Measurements from ENCODE around the gene ARPC4. TPM values are rescaled to one million over a fixed set of nuclear protein-coding genes. Genes with fewer than 3 reads are reported as not detected.

Gene ARPC4
- total and polyA plus RNA-seq, 8 donors: 45.5 to 180 (median 123) TPM

GRCh38 chr3:9809615-9810432 is 16.9 kb downstream of the ARPC4 start, which contains the start of gene TTLL3:
TSS of gene TTLL3 (plus strand) at chr3:9810262. CDS start at chr3:9810662, 400 bp downstream.
- Histone ChIP-seq H3K36me3 (peaks cover 29 to 49% (median 43%) of the 10 kb centered on the region in 4 donors), H3K27ac (peak within 1 kb of the TSS; percentile 94 to 98 (median 96)), H3K27me3 (no peaks in the 10 kb centered on the region), H3K9me3 (no peaks in the 10 kb centered on the region), H3K4me3 (peak within 1 kb of the TSS; percentile 64 to 84 (median 73)), H3K4me1 (peaks cover 17 to 38% (median 22%) of the 10 kb centered on the region in 4 donors)
- intact Hi-C loops (cut with DNase I; ENCODE audit: low total_unique reads): no loop called here
- DNase-seq: peak; percentile 76 to 91
- WGBS, 5 donors: 0 to 2% (median 1%) methylated on average over 12 to 76 of the region's 76 CpGs
- TF ChIP-seq CTCF (IDR thresholded peaks at IDR 0.05): no peak
- TF ChIP-seq POLR2AphosphoS5 (IDR thresholded peaks at IDR 0.05): peak; percentile 20 to 88 (median 82)

DNA sequence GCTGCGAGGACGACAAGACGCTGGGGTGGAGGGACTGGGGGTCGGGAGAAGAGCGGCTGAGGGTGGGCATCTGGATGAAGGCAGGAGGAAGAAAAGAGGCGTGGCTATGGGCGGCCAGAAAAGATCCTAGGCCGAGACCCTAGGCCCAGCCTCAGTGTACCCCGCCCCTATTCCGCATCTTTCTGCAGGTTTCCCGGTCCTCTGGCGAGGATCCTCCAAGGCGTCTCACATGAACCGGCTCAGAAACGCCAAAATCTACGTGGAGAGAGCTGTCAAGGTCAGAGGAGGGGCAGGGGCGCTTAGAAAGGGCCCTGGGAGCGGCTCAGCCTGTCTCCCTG is 17.5 kb downstream of the ARPC4 start:
- Histone ChIP-seq H3K4me3 (peak overlapping the region; percentile 64 to 84 (median 73)), H3K27me3 (no peaks in the 10 kb centered on the region), H3K36me3 (peaks cover 23 to 45% (median 40%) of the 10 kb centered on the region in 4 donors), H3K4me1 (peaks cover 17 to 38% (median 22%) of the 10 kb centered on the region in 4 donors), H3K27ac (peak overlapping the region; percentile 94 to 98 (median 96)), H3K9me3 (no peaks in the 10 kb centered on the region)
- DNase-seq: no peak
- intact Hi-C loops (cut with DNase I; ENCODE audit: low total_unique reads): no loop called here
- WGBS, 5 donors: 5 to 14% (median 11%) methylated on average over 9 to 18 of the region's 18 CpGs
- TF ChIP-seq EP300 (IDR thresholded peaks at IDR 0.05) (no peak), CTCF (IDR thresholded peaks at IDR 0.05) (no peak)

GRCh38 chr3:9810846-9811245 is 18.0 kb downstream of the ARPC4 start:
- peak overlapping the region; percentile 19 to 98 (median 95) for H3K27ac ChIP-seq
- DNase-seq: no peak
- H3K4me3 ChIP-seq: peak overlapping the region; percentile 64 to 84 (median 73)
- no peaks in the 10 kb centered on the region for H3K27me3 ChIP-seq
- TF ChIP-seq EP300 (IDR thresholded peaks at IDR 0.05) (no peak), POLR2A (IDR thresholded peaks at IDR 0.05) (no peak), CTCF (IDR thresholded peaks at IDR 0.05) (no peak), POLR2AphosphoS5 (IDR thresholded peaks at IDR 0.05) (no peak)
- intact Hi-C loops (cut with DNase I; ENCODE audit: low total_unique reads): no loop called here
- H3K9me3 ChIP-seq: no peaks in the 10 kb centered on the region
- H3K4me1 ChIP-seq: peaks cover 17 to 38% (median 22%) of the 10 kb centered on the region in 4 donors
- peaks cover 19 to 45% (median 39%) of the 10 kb centered on the region in 4 donors for H3K36me3 ChIP-seq
- WGBS, 5 donors: 38 to 61% (median 46%) methylated on average over 10 of the region's 10 CpGs

DNA sequence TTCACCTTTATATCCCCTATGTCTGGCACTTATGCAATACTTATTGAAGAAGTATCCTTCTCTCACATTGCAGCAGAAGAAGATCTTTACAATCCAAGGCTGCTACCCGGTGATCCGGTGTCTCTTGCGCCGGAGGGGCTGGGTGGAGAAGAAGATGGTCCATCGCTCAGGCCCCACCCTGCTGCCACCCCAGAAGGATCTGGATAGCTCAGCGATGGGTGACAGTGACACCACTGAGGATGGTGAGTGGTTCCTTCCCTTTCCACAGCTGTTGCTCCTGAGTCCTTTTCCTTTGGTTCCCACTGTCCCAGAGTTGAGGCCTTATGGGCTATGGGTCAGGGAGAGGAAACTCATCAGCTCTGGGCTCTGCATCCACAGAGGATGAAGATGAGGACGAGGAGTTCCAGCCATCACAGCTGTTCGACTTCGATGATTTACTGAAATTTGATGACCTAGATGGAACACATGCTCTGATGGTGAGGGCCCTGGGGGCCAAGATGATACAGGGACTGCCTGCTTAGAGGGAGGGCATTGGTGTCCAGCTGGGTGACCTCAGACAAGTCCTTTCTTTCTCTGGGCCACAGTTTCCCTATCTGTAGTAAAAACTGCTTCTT is 20.1 kb downstream of the ARPC4 start:
- WGBS, 5 donors: 95 to 98% (median 95%) methylated on average over 9 of the region's 9 CpGs
- H3K4me3 ChIP-seq: no peak overlapping the region
- peaks cover 17 to 32% (median 22%) of the 10 kb centered on the region in 4 donors for H3K4me1 ChIP-seq
- intact Hi-C loops (cut with DNase I; ENCODE audit: low total_unique reads): no loop called here
- peaks cover 7 to 36% (median 30%) of the 10 kb centered on the region in 4 donors for H3K36me3 ChIP-seq
- H3K27ac ChIP-seq: no peak overlapping the region
- no peak for TF ChIP-seq POLR2AphosphoS5 (IDR thresholded peaks at IDR 0.05)
- no peak for TF ChIP-seq EP300 (IDR thresholded peaks at IDR 0.05)
- TF ChIP-seq POLR2A (IDR thresholded peaks at IDR 0.05): no peak
- TF ChIP-seq CTCF (IDR thresholded peaks at IDR 0.05): no peak
- H3K27me3 ChIP-seq: no peaks in the 10 kb centered on the region
- no peak for DNase-seq
- H3K9me3 ChIP-seq: no peaks in the 10 kb centered on the region
